Nephron progenitor cell (in vitro differentiated cells): ENCODE data around the gene INPP4B.
A peak's percentile ranks its signal among the peaks of the same experiment; 100 is the strongest.

ENCODE experiments used
- DNase-seq: peaks from one replicate; pipeline ENCODE4 v3.0.0; 2021
- H3K27ac Mint-ChIP-seq: 2 replicates; pipeline ENCODE4 v1.8.0; 2021; ENCODE audit warnings: mild to moderate bottlenecking, moderate library complexity, mixed read lengths
- H3K27me3 Mint-ChIP-seq: 2 replicates; pipeline ENCODE4 v1.8.0; 2021; ENCODE audit warnings: mild to moderate bottlenecking, low read depth, mixed read lengths; ENCODE audit not compliant: poor library complexity
- H3K36me3 Mint-ChIP-seq: 2 replicates; pipeline ENCODE4 v1.8.0; 2021; ENCODE audit warnings: low read depth, mixed read lengths
- H3K4me1 Mint-ChIP-seq: 2 replicates; pipeline ENCODE4 v1.8.0; 2021; ENCODE audit warnings: mixed read lengths
- H3K4me3 Mint-ChIP-seq: 2 replicates; pipeline ENCODE4 v1.8.0; 2021; ENCODE audit warnings: mild to moderate bottlenecking, moderate library complexity, mixed read lengths
- H3K9me3 Mint-ChIP-seq: 2 replicates; pipeline ENCODE4 v1.8.0; 2021; ENCODE audit warnings: mild to moderate bottlenecking, moderate library complexity, mixed read lengths
- CTCF ChIP-seq: fragments of 200-600 bp; sonication (generic); IDR thresholded peaks from 2 replicates; pipeline ENCODE4 v1.5.0; 2021; ENCODE audit warnings: antibody characterized with exemption

INPP4B gene

GRCh38 chr4:142493255-142494110, 352.6 kb downstream of the INPP4B start:
- Mint-ChIP-seq H3K27ac (no peak overlapping the region), H3K4me1 (no peaks in the 10 kb centered on the region), H3K27me3 (no peaks in the 10 kb centered on the region), H3K4me3 (no peak overlapping the region), H3K36me3 (no peaks in the 10 kb centered on the region), H3K9me3 (peaks cover 4% of the 10 kb centered on the region)
- DNase-seq, result no peak
- no peak for TF ChIP-seq CTCF

- Mint-ChIP-seq H3K9me3 (peaks cover 4% of the 10 kb centered on the region), H3K36me3 (no peaks in the 10 kb centered on the region), H3K4me3 (no peak overlapping the region), H3K4me1 (peaks cover 36% of the 10 kb centered on the region), H3K27me3 (no peaks in the 10 kb centered on the region), H3K27ac (peak overlapping the region; percentile 70)
- no peak for TF ChIP-seq CTCF
- no peak for DNase-seq
These were observed 360.6 kb downstream of the INPP4B start for GRCh38 chr4:142485452-142485851.

- Mint-ChIP-seq H3K4me3 (no peak overlapping the region), H3K27ac (no peak overlapping the region), H3K4me1 (peaks cover 30% of the 10 kb centered on the region), H3K27me3 (no peaks in the 10 kb centered on the region), H3K9me3 (no peaks in the 10 kb centered on the region), H3K36me3 (no peaks in the 10 kb centered on the region)
- TF ChIP-seq CTCF, result no peak
- DNase-seq, result no peak
These were observed 365.9 kb downstream of the INPP4B start for GRCh38 chr4:142480244-142480643.

GRCh38 chr4:142475663-142476062, 370.4 kb downstream of the INPP4B start:
- Mint-ChIP-seq H3K36me3 (no peaks in the 10 kb centered on the region), H3K9me3 (no peaks in the 10 kb centered on the region), H3K4me3 (no peak overlapping the region), H3K27ac (no peak overlapping the region), H3K4me1 (peaks cover 9% of the 10 kb centered on the region), H3K27me3 (peaks cover 4% of the 10 kb centered on the region)
- no peak for DNase-seq
- TF ChIP-seq CTCF, result no peak

- H3K4me3 Mint-ChIP-seq, result no peak overlapping the region
- H3K9me3 Mint-ChIP-seq, result no peaks in the 10 kb centered on the region
- no peak overlapping the region for H3K27ac Mint-ChIP-seq
- TF ChIP-seq CTCF, result no peak
- no peaks in the 10 kb centered on the region for H3K36me3 Mint-ChIP-seq
- H3K4me1 Mint-ChIP-seq, result peaks cover 4% of the 10 kb centered on the region
- peaks cover 4% of the 10 kb centered on the region for H3K27me3 Mint-ChIP-seq
- no peak for DNase-seq
These were observed 371.6 kb downstream of the INPP4B start for GRCh38 chr4:142474398-142475087.
